ENCODE measurements around the gene TBC1D20. TPM values are rescaled to one million over a fixed set of nuclear protein-coding genes. Genes with fewer than 3 reads are reported as not detected.

Gene TBC1D20
- total RNA-seq, 1 experiment from 2014 or later = 32.8 TPM

- TSS peak; percentile 57 for BruUV-seq (replicated peaks)
- Histone ChIP-seq H3K9me3 (ENCODE audit: insufficient read depth, low read depth) (no peaks in the 10 kb centered on the region), H3K4me3 (peak overlapping the region; percentile 100), H3F3A (ENCODE audit: insufficient read depth, low read depth) (peaks cover 4% of the 10 kb centered on the region), H3K36me3 (ENCODE audit: low read depth) (no peaks in the 10 kb centered on the region), H2AFZ (peak overlapping the region; percentile 82), H3K9me2 (ENCODE audit: insufficient read depth) (no peaks in the 10 kb centered on the region), H3K27me3 (ENCODE audit: insufficient read depth, low read depth) (no peaks in the 10 kb centered on the region), H3K4me1 (replicated peaks; ENCODE audit: insufficient read depth) (peaks cover 21% of the 10 kb centered on the region; the same call in 1 of the 2 replicates), H3K4me2 (peak overlapping the region; percentile 96), H3K79me2 (ENCODE audit: low read depth) (peaks cover 53% of the 10 kb centered on the region), H4K20me1 (ENCODE audit: insufficient read depth) (peaks cover 30% of the 10 kb centered on the region), H3K27ac (peak overlapping the region; percentile 35)
- ChIA-PET POLR2A (ENCODE audit: unreplicated experiment) (interaction anchor here (0.6 to 0.7 kb wide), 3 partner anchors 76 to 140 kb away, joined by 3 to 29 read pairs (median 7); no protein-coding TSS in a partner anchor), CTCF (no interaction called here)
- TF ChIP-seq CTCF (conservative IDR thresholded peaks at IDR 0.05) (no peak), EZH2 (IDR thresholded peaks at IDR 0.05; ENCODE audit: low read depth) (no peak)
- peak in 1 of 2 experiments; percentile 46 for DNase-seq
- intact Hi-C loops (cut with micrococcal nuclease; ENCODE audit: unreplicated experiment) = no loop called here
Measured at GRCh38 chr20:461254-462198, 807 bp downstream of the TBC1D20 start.

GRCh38 chr20:460707-461106, 1.6 kb downstream of the TBC1D20 start:
- peaks cover 4% of the 10 kb centered on the region for H3F3A ChIP-seq (ENCODE audit: insufficient read depth, low read depth)
- intact Hi-C loops (cut with micrococcal nuclease; ENCODE audit: unreplicated experiment) = no loop called here
- no TSS peak for BruUV-seq (replicated peaks)
- no peaks in the 10 kb centered on the region for H3K36me3 ChIP-seq (ENCODE audit: low read depth)
- no peaks in the 10 kb centered on the region for H3K27me3 ChIP-seq (ENCODE audit: insufficient read depth, low read depth)
- H3K4me2 ChIP-seq = peak overlapping the region; percentile 96
- peaks cover 21% of the 10 kb centered on the region; the same call in 1 of the 2 replicates for H3K4me1 ChIP-seq (replicated peaks; ENCODE audit: insufficient read depth)
- no peak for DNase-seq
- no peak overlapping the region for H2AFZ ChIP-seq
- H3K27ac ChIP-seq = no peak overlapping the region
- H4K20me1 ChIP-seq (ENCODE audit: insufficient read depth) = peaks cover 30% of the 10 kb centered on the region
- H3K9me2 ChIP-seq (ENCODE audit: insufficient read depth) = no peaks in the 10 kb centered on the region
- TF ChIP-seq EZH2 (IDR thresholded peaks at IDR 0.05; ENCODE audit: low read depth) (no peak), CTCF (conservative IDR thresholded peaks at IDR 0.05) (no peak)
- peaks cover 60% of the 10 kb centered on the region for H3K79me2 ChIP-seq (ENCODE audit: low read depth)
- no peaks in the 10 kb centered on the region for H3K9me3 ChIP-seq (ENCODE audit: insufficient read depth, low read depth)
- H3K4me3 ChIP-seq = peak overlapping the region; percentile 100
- POLR2A ChIA-PET (ENCODE audit: unreplicated experiment) = no interaction called here
- CTCF ChIA-PET = no interaction called here

- ChIA-PET CTCF (interaction anchor here (0.6 kb wide), 1 partner anchor 25 kb away, joined by 5 read pairs; no protein-coding TSS in a partner anchor), POLR2A (ENCODE audit: unreplicated experiment) (no interaction called here)
- intact Hi-C loops (cut with micrococcal nuclease; ENCODE audit: unreplicated experiment) = no loop called here
- TF ChIP-seq CTCF (conservative IDR thresholded peaks at IDR 0.05) (no peak), EZH2 (IDR thresholded peaks at IDR 0.05; ENCODE audit: low read depth) (no peak)
- Histone ChIP-seq H3F3A (ENCODE audit: insufficient read depth, low read depth) (peaks cover 4% of the 10 kb centered on the region), H3K9me3 (ENCODE audit: insufficient read depth, low read depth) (no peaks in the 10 kb centered on the region), H3K4me1 (replicated peaks; ENCODE audit: insufficient read depth) (peaks cover 27% of the 10 kb centered on the region), H3K27ac (no peak overlapping the region), H3K9me2 (ENCODE audit: insufficient read depth) (no peaks in the 10 kb centered on the region), H2AFZ (no peak overlapping the region), H4K20me1 (ENCODE audit: insufficient read depth) (peaks cover 30% of the 10 kb centered on the region), H3K36me3 (ENCODE audit: low read depth) (no peaks in the 10 kb centered on the region), H3K4me3 (peak overlapping the region; percentile 100; the same call in 1 of the 2 replicates), H3K4me2 (peak overlapping the region; percentile 96), H3K79me2 (ENCODE audit: low read depth) (peaks cover 64% of the 10 kb centered on the region), H3K27me3 (ENCODE audit: insufficient read depth, low read depth) (no peaks in the 10 kb centered on the region)
- no TSS peak for BruUV-seq (replicated peaks)
- DNase-seq = no peak
Measured at GRCh38 chr20:460180-460579, 2.2 kb downstream of the TBC1D20 start.
